Inflammatory macrophage treated with lipopolysaccharide for 1 hour (primary cell): ENCODE data around the gene INPP5D.
A peak's percentile ranks its signal among the peaks of the same experiment; 100 is the strongest.
"Not testable (repeated sequence)": the region's sequence is repeated elsewhere in the genome, so short reads cannot be mapped to it uniquely, and the experiment has no call there.

ENCODE experiments used
- DNase-seq, 2 donors: peaks; one replicate each; pipeline ENCODE4 v3.0.0-alpha.2; 2020 to 2022

Gene INPP5D

DNA sequence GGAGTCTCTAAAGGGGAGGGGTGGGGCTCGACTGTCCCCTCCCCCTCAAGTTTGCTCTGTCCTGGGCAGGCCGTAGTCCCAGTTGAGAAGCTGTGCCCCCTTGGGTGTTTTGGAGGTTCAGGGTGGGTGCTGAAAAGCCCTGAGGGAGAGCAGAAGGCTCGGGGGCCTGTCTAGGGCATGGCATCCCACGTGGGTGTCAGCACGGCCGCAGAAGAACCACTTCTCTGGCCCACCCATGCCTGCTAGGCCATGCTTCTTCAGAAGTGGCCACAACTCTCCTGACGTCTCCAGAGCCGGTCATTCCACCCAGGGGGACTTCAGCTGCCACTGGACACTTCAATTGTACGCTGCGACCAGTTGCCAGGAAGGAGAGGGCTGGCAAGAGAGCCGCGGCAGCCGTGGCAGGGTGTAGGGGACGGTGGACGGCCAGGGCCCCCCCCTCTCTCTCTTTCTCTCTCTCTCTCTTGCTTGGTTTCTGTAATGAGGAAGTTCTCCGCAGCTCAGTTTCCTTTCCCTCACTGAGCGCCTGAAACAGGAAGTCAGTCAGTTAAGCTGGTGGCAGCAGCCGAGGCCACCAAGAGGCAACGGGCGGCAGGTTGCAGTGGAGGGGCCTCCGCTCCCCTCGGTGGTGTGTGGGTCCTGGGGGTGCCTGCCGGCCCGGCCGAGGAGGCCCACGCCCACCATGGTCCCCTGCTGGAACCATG lies at the start of gene INPP5D:
INPP5D (plus strand) TSS at position 546 of the 704 bp plus-strand sequence; CDS start at position 683, 137 bp downstream.
- DNase-seq, result peak; percentile 77 to 82

DNA sequence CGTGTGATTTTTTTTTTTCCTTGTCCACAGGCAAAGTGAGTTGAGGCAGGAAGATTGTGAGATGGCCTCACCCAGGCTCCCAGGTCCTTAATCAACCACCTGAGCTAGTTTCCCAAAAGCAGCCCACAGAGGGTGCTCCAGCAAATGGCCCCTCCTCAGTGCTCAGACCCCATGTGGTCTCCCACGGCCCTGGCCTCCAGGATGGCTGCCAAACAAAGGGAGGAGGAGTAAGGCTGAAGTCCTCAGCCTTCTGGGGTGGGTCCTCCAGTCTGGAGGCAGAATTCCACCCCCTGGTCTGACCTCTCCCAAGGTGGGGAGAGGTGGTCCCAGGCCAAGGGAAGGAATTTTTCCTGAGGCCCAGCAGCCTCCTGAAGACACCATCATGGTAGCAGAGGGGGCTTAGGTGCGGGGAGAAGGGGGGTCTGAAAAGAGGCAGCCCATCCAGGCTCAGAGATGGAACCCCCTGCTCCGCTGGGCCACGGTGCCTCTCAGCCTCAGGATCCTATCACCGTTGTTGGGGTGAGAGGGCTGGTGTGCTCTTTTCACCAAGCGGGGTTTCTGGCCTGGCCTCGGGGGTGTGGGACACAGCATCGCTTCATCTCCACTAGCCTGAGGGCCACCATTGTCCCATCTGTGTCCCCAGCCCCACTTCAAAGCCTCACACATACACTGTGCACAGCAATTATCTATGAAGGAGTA lies 49.4 kb upstream of the INPP5D start:
- no peak for DNase-seq

DNA sequence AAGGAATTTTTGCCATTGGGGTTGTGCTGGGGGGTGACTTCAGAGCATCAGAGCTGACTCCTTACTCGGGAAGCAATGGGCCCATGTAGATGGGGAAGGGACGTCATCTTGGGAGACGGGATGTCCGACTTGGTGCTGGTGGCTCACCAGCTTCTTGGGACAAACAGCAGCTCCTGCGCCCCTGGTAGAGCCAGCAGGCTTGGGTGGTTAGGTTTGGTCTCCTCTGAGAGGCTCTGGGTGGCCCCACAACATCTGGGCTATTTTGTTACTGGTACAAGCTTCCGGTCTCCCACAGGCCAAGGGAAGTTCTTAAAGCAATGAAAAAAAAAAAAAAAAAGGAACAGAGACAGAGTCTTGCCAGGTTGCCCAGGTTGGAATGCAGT lies 48.9 kb upstream of the INPP5D start:
- no peak for DNase-seq

DNA sequence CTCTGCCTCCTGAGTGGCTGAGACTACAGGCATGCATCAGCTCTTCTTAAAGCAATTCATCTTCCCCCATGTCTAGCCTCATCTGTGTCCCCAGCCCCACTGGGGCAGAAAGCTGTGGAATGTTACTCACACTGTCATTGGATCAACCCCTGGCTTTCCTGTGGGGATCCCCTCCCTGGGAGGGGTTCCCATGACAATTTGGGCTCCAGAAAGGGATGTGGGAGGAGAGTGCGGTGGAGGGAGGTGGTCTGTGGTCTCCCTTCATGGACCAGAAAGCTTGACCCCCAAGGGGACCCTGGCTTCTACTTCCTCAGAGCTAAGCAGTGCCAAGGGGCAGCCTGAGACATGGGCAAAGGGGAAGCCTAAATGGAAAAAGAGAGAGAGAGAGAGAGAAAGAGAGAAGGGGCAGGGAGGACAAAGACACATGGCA lies 48.4 kb upstream of the INPP5D start:
- peak in 1 of 2 donors; percentile 35 for DNase-seq

DNA sequence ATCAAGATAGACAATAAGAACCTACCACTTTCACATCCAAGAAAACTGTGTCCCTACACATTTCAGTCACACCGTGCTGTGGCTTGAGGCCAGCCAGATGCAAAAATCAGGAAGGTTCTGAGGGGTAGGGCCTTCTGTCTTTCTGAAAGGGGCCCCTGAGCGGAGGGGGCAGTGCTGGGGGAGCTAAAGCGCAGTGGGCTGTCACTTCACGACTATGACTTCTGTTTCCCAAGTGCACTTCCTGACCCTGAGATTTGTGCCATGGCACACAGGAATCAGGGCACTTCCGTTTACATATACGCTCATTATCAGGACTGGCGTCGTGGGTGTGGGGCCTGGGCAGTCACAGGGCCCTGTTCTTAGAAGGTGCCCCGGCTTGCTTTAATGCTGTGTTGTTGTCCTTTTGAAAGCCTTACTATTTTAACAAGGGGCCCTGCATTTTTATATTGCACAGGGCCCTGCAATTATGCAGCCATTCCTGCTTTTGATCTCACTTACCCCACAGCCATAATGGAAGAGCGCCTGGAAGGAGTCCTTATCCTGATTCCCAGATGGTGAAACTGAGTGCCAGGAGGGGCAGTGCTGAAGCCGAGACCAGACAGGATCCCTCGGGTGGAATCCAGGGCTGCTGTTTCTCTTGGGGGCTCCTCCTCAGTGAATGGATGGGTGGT lies 47.7 kb upstream of the INPP5D start:
- DNase-seq, result peak; percentile 14 to 57

DNA sequence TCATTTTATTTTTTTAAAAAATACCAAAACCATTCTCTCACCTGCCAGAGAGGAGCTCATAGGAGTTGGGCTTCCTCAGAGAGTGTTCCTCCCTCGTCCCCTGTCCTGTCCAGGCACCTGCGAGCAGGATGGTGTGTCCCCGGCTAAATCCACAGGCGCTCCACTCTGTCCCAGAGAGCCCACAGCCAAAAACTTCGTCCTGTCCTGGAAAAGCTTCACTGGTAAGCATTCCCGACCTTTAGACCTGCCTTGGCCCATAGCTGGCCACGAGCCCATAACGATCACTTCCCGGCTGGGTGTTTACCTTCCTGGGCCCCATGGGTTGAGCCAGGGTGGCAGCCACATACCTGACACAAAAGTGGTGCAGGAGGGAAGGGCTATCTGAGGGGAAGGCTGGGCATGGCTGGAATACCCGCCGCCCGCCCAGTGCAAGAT lies 47.1 kb upstream of the INPP5D start, which contains the start of gene NGEF:
NGEF (minus strand) TSS at position 230 of the 435 bp plus-strand sequence. CDS start 38,366 bp downstream, outside the sequence.
- no peak for DNase-seq

DNA sequence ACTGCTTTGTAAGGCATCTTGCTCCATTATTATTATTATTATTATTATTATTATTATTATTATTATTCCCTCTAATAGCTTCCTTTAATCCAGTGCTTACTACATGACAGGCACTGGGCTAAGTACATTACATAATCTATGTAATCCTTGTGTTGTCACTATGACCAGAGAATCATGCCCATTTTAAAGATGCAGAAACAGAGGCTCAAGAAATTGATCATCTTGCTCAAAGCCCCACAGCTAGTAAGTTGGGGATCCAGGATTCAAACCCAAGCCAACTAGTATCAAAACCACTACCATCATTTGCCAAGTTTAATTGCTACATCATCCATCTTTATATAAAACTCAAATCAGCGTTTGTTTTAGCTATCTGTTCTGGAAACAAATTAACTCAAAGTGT lies 46.5 kb upstream of the INPP5D start:
- DNase-seq, result no peak

DNA sequence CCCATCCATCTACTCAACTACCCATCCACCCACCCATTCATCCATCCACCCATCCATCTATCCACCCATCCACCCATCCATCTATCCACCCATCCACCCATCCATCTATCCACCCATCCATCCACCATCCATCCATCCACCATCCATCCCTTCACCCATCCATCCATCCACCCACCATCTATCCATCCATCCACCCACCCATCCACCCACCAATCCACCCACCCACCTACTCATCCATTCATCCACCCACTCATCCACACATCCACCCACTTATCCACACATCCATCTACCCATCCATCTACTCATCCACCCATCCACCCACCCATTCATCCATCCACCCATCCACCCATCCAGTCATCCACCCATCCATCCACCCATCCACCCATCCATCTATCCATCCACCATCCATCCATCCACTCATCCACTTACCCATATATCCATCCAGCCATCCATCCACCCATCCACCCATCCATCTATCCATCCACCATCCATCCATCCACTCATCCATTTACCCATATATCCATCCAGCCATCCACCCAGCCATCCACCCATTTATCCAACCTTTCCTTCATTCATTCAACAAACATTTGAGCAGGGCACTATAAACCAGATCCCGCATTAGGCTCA lies 45.0 kb upstream of the INPP5D start:
- DNase-seq, result no peak

DNA sequence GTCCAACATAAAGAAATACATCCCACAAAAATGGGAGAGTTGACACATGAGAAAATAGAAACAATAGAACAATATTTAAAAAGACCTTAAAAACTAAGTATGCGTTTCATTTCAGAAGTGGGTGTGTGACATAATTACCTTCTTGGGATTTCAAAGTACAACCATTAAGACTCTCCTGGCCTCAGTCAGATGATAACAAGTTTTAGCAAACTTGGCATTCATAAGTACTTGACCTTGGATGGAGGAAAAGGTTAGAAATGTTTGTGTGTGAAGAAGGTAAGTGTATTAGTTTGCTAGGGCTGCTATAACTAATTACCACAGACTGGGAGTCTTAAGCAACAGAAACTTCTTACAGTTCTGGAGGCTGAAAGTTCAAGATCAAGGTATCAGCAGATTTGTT lies 42.2 kb upstream of the INPP5D start:
- no peak for DNase-seq

DNA sequence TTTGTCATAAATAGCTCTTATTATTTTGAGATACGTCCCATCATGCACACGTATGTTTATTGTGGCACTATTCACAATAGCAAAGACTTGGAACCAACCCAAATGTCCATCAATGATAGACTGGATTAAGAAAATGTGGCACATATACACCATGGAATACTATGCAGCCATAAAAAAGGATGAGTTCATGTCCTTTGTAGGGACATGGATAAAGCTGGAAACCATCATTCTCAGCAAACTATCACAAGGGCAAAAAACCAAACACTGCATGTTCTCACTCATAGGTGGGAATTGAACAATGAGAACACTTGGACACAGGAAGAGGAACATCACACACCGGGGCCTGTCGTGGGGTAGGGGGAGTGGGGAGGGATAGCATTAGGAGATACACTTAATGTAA lies 40.5 kb upstream of the INPP5D start:
- not testable (repeated sequence) for DNase-seq

DNA sequence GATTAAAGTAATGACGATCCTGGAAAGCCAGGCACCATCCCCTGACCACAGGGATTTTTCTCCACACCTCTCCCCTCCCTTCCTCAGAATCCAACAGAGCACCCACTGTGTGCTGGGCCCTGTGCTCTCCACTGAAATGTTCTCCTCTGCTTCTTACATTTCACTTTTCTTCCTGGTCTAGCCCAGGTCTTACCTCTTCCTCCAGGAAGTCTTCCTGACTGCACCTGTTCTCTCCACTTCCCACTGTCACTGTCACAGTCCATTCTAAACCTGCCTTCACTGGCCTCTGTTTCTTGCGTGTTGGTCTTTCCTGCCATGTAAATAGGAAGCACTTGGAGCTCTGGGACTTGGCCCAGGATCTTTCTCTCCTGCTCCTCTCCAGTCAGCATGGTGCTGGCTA lies 39.7 kb upstream of the INPP5D start:
- DNase-seq, result no peak

DNA sequence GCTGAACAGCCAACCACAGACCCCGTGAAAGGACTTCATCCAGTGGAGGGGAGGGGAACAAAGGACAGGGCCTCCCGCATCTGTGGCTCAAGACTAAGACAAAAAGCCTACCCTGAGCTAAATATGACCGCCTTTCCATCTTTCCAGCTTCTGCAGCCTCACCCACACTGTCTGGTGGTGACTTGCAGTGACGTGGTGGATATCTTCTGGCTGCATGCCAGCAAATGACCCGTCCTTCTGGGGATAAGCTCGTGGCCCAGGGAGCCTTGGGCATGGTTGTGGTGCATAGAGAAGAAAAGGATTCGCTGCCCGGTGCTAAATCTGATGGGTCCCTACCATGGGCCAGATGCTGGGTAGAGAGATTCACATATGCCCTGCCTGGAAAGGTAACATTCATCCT lies 38.4 kb upstream of the INPP5D start:
- DNase-seq, result no peak

DNA sequence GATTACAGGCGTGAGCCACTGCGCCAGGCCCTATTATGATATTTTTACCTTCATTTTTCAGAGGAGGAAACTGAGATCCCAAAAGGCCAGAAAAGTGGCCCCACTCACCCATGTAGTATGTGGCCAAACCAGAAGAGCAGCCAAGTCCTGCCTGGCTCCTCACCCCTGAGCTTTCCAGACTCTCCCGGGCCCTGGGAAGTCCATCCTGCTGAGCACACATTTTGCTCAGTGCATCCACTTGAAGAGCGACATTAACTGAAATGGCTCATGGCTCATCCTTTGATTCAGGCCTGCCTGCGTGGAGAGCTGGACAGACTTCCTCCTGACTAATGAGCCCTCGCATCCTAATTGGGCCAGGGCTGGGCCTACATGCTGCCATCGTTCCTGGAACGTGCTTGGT lies 37.6 kb upstream of the INPP5D start:
- no peak for DNase-seq

DNA sequence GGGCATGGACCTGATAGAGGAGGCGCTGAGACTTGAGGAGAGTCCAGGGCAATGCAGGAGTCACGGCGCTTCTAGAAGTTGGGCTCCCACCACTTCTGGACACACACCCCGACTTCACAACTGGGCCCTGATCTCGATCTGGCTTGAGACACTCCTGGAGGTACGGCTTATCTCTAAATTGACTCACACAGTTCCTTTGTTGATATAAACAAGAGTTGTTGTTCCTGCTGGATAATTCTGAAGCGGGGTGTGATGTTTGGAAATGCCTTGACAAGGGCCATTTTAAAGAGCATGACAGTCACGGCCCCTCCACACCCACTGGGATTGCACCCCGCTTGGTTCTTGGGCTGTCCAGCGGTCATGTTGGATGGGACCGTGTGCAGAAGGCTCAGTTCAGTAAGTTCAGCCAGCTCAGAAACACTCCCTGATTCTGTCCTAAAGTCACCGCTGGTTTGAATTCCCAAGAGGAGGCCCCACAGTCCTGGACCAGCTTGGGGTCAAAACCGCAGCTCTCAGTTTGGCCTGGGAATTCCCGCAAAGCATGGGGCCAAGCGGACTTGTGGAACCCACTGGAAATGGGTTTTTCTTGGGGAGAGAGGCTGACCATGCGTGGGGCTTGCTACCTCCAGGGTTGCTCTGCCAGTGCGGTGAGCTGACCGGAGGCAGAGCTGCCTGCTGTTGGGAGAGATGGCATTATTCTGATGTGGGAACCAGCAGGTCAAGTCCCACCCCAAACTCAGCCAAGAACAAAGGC lies 37.0 kb upstream of the INPP5D start:
- DNase-seq, result no peak

DNA sequence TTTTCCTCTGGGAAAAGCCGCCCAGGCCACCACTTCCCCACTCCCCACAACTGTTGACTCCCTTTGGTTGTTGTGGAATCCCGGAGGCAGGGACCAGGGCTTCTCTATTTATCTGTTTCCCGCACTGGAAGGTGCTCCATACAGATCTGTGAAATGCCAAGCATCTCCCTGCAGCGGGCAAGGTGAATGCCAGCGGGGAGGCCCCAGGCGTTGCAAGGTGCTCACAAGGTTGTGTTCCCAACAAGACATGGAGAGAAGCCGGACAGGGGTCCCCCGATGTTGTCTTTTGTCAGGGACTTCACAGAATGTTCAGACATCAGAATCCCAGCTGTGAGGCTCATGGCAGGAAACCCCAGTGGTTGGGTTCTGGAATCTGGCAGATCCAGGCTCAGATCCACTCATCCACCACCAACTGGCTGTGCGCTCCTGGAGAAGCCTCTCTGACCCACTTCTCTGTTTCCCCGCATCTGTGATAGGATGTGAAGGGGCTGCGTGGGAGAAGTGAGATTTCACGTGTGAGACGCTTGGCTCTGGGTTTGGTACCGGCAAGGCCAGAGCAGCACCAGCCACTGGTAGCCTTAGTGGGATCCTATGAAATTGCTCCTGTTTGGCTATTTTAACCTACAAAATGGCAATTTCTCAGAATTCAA lies 36.3 kb upstream of the INPP5D start:
- no peak for DNase-seq

DNA sequence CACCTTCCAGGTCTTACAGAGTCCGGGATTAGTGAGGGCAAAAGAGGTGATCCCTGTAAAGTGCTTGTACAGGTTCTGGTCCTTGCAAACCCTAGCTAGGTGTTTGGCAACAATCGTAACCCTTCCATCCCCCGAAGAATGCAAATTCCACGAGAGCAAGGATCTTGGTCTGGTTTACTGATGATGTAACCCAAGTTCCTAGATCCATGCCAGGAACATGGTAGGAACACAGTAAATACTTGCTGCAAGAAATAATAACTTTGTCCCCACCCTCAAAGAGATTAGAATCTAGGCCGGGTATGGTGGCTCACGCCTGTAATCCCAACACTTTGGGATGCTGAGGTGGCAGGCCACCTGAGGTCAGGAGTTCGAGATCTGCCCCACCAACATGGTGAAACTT lies 34.4 kb upstream of the INPP5D start:
- DNase-seq, result no peak

DNA sequence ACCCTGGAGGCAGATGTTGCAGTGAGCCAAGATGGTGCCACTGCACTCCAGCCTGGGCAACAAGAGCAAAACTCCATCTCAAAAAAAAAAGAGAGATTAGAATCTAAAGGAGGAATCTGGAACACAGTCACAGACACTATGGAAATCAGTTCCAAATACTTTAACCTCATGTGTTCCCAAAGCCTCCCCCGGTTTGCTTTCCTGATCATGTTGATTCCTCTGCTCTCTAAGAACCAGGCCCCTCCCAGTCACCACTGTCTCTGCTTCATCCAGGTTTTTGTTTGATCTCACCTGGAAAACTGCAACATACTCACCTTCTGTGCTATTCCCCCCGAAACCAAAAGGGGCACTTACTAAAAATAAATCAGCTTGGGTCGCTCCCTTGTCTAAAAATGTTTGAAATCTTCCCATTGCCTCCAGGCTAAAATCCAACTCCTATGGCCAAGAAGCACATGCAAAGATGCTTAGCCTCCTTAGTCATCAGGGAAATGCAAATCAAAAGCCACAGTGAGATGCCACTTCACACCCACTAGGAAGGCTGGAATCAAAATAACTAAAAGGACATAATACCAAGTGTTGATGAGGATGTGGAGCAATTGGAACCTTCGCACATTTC lies 33.8 kb upstream of the INPP5D start:
- no peak for DNase-seq

DNA sequence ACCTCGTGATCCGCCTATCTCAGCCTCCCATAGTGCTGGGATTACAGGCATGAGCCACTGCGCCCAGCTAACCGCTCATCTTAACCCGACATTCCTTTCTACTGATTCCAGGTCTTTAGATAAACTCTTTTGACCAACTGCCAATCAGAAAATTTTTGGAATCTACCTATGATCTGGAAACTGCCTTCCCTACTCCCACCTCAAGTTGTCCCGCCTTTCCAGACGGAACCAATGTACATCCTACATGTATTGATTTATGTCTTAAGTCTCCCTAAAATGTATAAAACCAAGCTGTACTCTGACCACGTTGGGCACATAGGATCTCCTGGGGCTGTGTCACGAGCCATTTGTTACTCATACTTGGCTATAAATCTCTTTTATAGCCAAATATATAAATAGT lies 30.8 kb upstream of the INPP5D start:
- no peak for DNase-seq

DNA sequence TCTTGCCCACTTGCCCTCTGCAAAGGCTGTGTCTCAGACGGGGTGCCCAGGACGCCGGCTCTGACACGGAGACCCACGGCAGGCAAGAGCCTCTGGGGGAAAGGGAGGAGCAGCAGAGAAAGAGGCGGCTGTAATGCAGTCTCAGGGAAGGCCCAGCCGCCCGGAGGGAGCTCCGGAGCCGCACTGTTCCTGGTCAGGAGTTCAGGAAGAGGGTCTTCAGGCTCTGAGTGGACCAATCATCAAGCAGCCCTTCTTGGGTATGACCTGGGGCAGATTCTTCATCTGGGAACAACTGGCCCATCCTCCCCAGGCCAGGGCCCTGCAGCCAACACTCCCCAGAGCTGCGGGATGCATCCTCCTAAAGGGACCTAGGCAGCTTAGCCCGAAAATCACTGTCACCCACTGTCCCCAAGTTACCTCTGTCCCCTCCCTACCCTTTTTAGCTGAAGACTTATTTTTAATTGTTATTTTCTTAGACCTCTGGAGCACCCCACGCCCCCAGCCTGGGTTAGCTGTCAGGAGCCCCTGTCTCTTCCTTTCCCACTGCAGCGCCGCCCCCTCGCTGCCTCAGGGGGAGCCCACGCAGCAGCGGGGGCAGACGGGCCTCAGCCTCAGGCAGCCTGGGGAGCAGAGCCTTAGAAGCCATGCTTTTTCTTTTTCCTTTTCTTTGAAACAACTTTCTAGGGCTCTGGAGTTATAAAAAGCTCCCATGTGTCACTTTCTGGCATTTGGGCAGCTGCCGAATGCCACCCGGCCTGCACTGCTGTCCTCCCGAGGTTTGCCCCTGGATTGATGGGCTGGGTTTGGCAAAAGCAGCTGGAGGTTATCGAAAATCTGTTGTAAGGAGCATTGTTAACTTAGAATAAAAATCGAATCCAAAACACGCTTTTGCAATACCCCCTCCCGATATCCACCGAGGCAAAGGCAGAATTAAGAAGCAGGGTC lies 28.3 kb upstream of the INPP5D start:
- DNase-seq, result no peak

DNA sequence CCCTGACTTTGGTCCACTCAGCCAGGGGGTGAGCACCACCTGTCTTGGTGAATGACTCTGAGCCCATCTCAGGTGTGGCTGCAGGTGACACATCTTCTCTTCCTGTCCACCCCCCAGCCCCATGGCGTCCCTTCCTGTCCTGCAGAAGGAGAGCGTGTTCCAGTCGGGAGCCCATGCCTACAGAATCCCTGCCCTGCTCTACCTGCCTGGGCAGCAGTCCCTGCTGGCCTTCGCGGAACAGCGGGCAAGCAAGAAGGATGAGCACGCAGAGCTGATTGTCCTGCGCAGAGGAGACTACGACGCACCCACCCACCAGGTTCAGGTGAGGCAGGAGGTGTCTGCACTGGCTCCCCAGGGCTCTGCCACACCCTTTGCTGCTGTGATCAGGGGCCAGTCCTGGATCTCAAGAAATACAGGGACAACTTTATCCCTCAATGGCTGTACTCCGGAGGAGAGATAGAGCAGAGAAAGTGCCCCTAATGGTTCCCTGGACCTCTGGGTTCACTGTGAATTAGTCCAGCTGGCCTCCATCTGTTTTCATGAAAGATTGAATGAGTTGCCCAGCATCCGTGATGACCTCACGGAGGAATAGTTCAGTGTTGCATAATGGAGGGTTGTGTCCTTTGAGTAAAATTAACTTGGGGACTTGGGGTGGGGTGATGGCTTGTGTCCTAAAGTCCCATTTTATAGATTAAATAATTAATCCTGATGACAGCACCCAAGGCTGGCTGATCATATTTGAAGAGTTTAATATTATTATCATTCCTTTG lies 27.4 kb upstream of the INPP5D start, which contains the start of gene NEU2:
NEU2 (plus strand) TSS at position 122 of the 770 bp plus-strand sequence; CDS start at position 122, 0 bp downstream.
- DNase-seq, result no peak
